ENCODE data around the gene UROD. TPM values are rescaled to one million over a fixed set of nuclear protein-coding genes. Genes with fewer than 3 reads are reported as not detected.
A peak's percentile ranks its signal among the peaks of the same experiment; 100 is the strongest.
"Not testable (repeated sequence)": the region's sequence is repeated elsewhere in the genome, so short reads cannot be mapped to it uniquely, and the experiment has no call there.

Gene UROD
- total RNA-seq, 1 experiment from 2014 or later, result 85.8 TPM

DNA sequence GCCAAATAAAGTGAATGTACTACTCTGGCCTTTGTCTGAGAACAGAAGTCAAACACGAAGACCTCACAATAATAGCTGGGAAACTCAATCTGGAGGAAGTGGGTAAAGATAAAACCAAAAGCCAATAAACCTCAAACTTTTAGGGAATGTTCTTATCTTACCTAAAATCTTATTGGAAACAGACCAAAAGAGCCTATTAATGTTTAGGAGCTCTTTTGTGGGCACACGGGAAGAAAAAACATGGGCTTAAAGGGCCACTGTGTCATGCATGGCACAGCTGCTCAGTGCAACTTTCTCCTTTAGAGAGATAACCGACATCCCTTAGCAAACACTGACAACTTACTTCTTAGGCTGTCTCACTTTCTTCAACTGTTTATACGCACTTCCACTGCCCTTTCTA is 41.7 kb upstream of the UROD start:
- Histone ChIP-seq H3K36me3 (ENCODE audit: insufficient read depth, low read length, poor library complexity, severe bottlenecking) (peaks cover 9% of the 10 kb centered on the region), H3K4me1 (ENCODE audit: insufficient read depth, low read length, poor library complexity, severe bottlenecking) (no peaks in the 10 kb centered on the region), H3K9me3 (ENCODE audit: low read depth, low read length, poor library complexity, severe bottlenecking) (no peaks in the 10 kb centered on the region), H3K27me3 (replicated peaks; ENCODE audit: insufficient read depth, low read depth, low read length, poor library complexity) (no peaks in the 10 kb centered on the region), H3K27ac (ENCODE audit: low read depth, low read length, poor library complexity, severe bottlenecking) (peak overlapping the region; percentile 8), H3K4me3 (ENCODE audit: low read depth, low read length, poor library complexity, severe bottlenecking) (no peak overlapping the region)
- intact Hi-C loops (cut with micrococcal nuclease; ENCODE audit: unreplicated experiment), result no loop called here
- no peak for DNase-seq (ENCODE audit: low spot score)
- TF ChIP-seq, protein P1, sequence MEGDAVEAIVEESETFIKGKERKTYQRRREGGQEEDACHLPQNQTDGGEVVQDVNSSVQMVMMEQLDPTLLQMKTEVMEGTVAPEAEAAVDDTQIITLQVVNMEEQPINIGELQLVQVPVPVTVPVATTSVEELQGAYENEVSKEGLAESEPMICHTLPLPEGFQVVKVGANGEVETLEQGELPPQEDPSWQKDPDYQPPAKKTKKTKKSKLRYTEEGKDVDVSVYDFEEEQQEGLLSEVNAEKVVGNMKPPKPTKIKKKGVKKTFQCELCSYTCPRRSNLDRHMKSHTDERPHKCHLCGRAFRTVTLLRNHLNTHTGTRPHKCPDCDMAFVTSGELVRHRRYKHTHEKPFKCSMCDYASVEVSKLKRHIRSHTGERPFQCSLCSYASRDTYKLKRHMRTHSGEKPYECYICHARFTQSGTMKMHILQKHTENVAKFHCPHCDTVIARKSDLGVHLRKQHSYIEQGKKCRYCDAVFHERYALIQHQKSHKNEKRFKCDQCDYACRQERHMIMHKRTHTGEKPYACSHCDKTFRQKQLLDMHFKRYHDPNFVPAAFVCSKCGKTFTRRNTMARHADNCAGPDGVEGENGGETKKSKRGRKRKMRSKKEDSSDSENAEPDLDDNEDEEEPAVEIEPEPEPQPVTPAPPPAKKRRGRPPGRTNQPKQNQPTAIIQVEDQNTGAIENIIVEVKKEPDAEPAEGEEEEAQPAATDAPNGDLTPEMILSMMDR (conservative IDR thresholded peaks at IDR 0.05; ENCODE audit: low read depth, low read length), result no peak
- TF ChIP-seq EZH2 (IDR thresholded peaks at IDR 0.05; ENCODE audit: borderline replicate concordance, low read depth, low read length, poor library complexity, severe bottlenecking), result no peak
- ChIA-PET POLR2A (ENCODE audit: low non-redundant PET) (no interaction called here), CTCF (no interaction called here)
- BruUV-seq (replicated peaks), result no TSS peak

DNA sequence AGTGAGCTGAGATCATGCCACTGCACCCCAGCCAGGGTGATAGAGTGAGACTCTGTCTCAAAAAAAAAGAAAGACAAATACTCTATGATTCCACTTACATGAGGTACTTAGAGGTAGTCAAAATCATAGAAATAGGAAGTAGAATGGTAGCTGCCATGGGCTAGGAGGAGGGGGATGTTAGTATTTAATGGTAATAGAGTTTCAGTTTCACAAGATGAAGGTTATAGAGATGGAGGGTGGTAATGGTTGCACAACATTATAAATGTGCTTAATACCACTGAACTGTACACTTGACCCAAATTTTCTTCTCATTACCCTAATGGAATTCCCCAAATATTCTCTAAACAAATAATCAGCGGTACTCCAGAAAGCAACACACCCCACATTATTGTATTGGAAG is 38.4 kb upstream of the UROD start:
- CTCF ChIA-PET, result no interaction called here
- Histone ChIP-seq H3K27me3 (replicated peaks; ENCODE audit: insufficient read depth, low read depth, low read length, poor library complexity) (no peaks in the 10 kb centered on the region), H3K4me3 (ENCODE audit: low read depth, low read length, poor library complexity, severe bottlenecking) (no peak overlapping the region), H3K9me3 (ENCODE audit: low read depth, low read length, poor library complexity, severe bottlenecking) (no peaks in the 10 kb centered on the region), H3K27ac (ENCODE audit: low read depth, low read length, poor library complexity, severe bottlenecking) (no peak overlapping the region), H3K4me1 (ENCODE audit: insufficient read depth, low read length, poor library complexity, severe bottlenecking) (no peaks in the 10 kb centered on the region), H3K36me3 (ENCODE audit: insufficient read depth, low read length, poor library complexity, severe bottlenecking) (peaks cover 36% of the 10 kb centered on the region)
- BruUV-seq (replicated peaks), result no TSS peak
- TF ChIP-seq, protein P1 (conservative IDR thresholded peaks at IDR 0.05; ENCODE audit: low read depth, low read length), result no peak
- TF ChIP-seq EZH2 (IDR thresholded peaks at IDR 0.05; ENCODE audit: borderline replicate concordance, low read depth, low read length, poor library complexity, severe bottlenecking), result no peak
- intact Hi-C loops (cut with micrococcal nuclease; ENCODE audit: unreplicated experiment), result no loop called here
- no peak for DNase-seq (ENCODE audit: low spot score)
- POLR2A ChIA-PET (ENCODE audit: low non-redundant PET), result no interaction called here

DNA sequence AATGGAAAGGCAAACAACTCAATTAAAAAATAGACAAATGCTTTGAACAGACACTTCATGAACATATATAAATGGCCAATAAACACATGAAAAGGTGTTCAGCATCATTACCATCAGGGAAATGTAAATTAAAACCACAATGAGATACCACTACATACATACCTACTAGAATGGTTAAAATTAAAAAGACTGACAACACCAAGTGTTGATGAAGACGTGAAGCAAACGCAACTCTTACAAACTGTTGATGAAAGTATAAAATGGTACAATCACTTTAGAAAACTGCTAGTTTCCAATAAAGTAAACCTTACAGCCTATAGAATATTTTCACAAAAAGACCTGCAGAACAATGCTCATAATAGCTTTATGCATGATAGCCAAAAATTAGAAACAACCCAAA is 35.8 kb upstream of the UROD start:
- Histone ChIP-seq H3K9me3 (ENCODE audit: low read depth, low read length, poor library complexity, severe bottlenecking) (no peaks in the 10 kb centered on the region), H3K4me3 (ENCODE audit: low read depth, low read length, poor library complexity, severe bottlenecking) (no peak overlapping the region), H3K36me3 (ENCODE audit: insufficient read depth, low read length, poor library complexity, severe bottlenecking) (peaks cover 35% of the 10 kb centered on the region), H3K27me3 (replicated peaks; ENCODE audit: insufficient read depth, low read depth, low read length, poor library complexity) (no peaks in the 10 kb centered on the region), H3K4me1 (ENCODE audit: insufficient read depth, low read length, poor library complexity, severe bottlenecking) (no peaks in the 10 kb centered on the region), H3K27ac (ENCODE audit: low read depth, low read length, poor library complexity, severe bottlenecking) (no peak overlapping the region)
- POLR2A ChIA-PET (ENCODE audit: low non-redundant PET), result no interaction called here
- TF ChIP-seq, protein P1 (conservative IDR thresholded peaks at IDR 0.05; ENCODE audit: low read depth, low read length), result no peak
- no peak for TF ChIP-seq EZH2 (IDR thresholded peaks at IDR 0.05; ENCODE audit: borderline replicate concordance, low read depth, low read length, poor library complexity, severe bottlenecking)
- intact Hi-C loops (cut with micrococcal nuclease; ENCODE audit: unreplicated experiment), result no loop called here
- DNase-seq (ENCODE audit: low spot score), result no peak
- CTCF ChIA-PET, result no interaction called here
- no TSS peak for BruUV-seq (replicated peaks)

DNA sequence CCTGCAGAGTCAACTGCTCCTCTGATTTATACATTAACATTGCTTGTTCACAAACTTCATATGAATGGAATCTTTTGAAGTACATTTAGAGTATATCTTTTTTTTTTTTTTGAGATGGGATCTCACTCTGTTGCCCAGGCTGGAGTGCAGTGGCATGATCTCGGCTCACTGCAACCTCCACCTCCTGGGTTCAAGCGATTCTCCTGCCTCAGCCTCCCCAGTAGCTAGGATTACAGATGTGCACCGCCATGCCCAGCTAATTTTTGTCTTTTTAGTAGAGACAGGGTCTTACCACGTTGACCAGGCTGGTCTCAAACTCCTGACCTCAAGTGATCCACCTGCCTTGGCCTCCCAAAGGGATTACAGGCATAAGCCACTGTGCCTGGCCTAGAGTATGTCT is 34.7 kb upstream of the UROD start:
- intact Hi-C loops (cut with micrococcal nuclease; ENCODE audit: unreplicated experiment); H3K27ac ChIP-seq (ENCODE audit: low read depth, low read length, poor library complexity, severe bottlenecking); CTCF ChIA-PET; DNase-seq (ENCODE audit: low spot score); H3K4me1 ChIP-seq (ENCODE audit: insufficient read depth, low read length, poor library complexity, severe bottlenecking); POLR2A ChIA-PET (ENCODE audit: low non-redundant PET); H3K27me3 ChIP-seq (replicated peaks; ENCODE audit: insufficient read depth, low read depth, low read length, poor library complexity); H3K9me3 ChIP-seq (ENCODE audit: low read depth, low read length, poor library complexity, severe bottlenecking); H3K4me3 ChIP-seq (ENCODE audit: low read depth, low read length, poor library complexity, severe bottlenecking); BruUV-seq (replicated peaks): not testable (repeated sequence)
- peaks cover 35% of the 10 kb centered on the region for H3K36me3 ChIP-seq (ENCODE audit: insufficient read depth, low read length, poor library complexity, severe bottlenecking)

Measured in A673 (cell line).